HEK293T (cell line): Measurements from ENCODE around the gene ADGRG1.
"Not testable (repeated sequence)": the region's sequence is repeated elsewhere in the genome, so short reads cannot be mapped to it uniquely, and the experiment has no call there.

Experiments
- CTCF ChIA-PET: fragments of 350-600 bp; formaldehyde crosslinking; extraction: SDS; loops from one replicate; lab custom pipeline; 2021; ENCODE audit warnings: antibody characterized with exemption, inconsistent platforms; lab: Yijun Ruan, JAX
- POLR2A ChIA-PET: fragments of 350-600 bp; formaldehyde crosslinking; extraction: SDS; loops from one replicate; lab custom pipeline; 2020; ENCODE audit warnings: antibody characterized with exemption, inconsistent platforms; lab: Yijun Ruan, JAX
- DNase-seq: peaks from one replicate; pipeline ENCODE4 v3.0.0; 2012; ENCODE audit warnings: mixed read lengths; ENCODE audit errors: extremely low spot score
- ARNT ChIP-seq: fragments of 450-650 bp; IDR thresholded peaks from 2 replicates; pipeline ENCODE4 v1.6.1; 2017; ENCODE audit warnings: mild to moderate bottlenecking
- BHLHE40 ChIP-seq: fragments of 450-650 bp; IDR thresholded peaks from 2 replicates; pipeline ENCODE4 v1.6.1; 2016; ENCODE audit warnings: mild to moderate bottlenecking, moderate library complexity, borderline replicate concordance
- CTBP1 ChIP-seq: fragments of 450-650 bp; IDR thresholded peaks from 2 replicates; pipeline ENCODE4 v1.6.1; 2016; ENCODE audit warnings: borderline replicate concordance
- ELF4 ChIP-seq: fragments of 450-650 bp; IDR thresholded peaks from 2 replicates; pipeline ENCODE4 v1.6.1; 2017; ENCODE audit warnings: antibody characterized with exemption
- FOXA1 ChIP-seq: fragments of 450-650 bp; IDR thresholded peaks from 2 replicates; pipeline ENCODE4 v1.6.1; 2016; ENCODE audit warnings: mild to moderate bottlenecking
- FOXK2 ChIP-seq: fragments of 450-650 bp; IDR thresholded peaks from 2 replicates; pipeline ENCODE4 v1.6.1; 2016; ENCODE audit warnings: mild to moderate bottlenecking
- FOXM1 ChIP-seq: fragments of 450-650 bp; IDR thresholded peaks from 2 replicates; pipeline ENCODE4 v1.6.1; 2017; ENCODE audit warnings: mild to moderate bottlenecking, borderline replicate concordance
- HDGF ChIP-seq: fragments of 450-650 bp; IDR thresholded peaks from 2 replicates; pipeline ENCODE4 v1.6.1; 2017; ENCODE audit warnings: antibody characterized with exemption, borderline replicate concordance
- L3MBTL2 ChIP-seq: fragments of 450-650 bp; conservative IDR thresholded peaks from 2 replicates; pipeline ENCODE4 v1.6.1; 2016; ENCODE audit warnings: mild to moderate bottlenecking
- LEF1 ChIP-seq: fragments of 450-650 bp; IDR thresholded peaks from 2 replicates; pipeline ENCODE4 v1.6.1; 2017; ENCODE audit warnings: mild to moderate bottlenecking, borderline replicate concordance
- NFRKB ChIP-seq: fragments of 450-650 bp; IDR thresholded peaks from 2 replicates; pipeline ENCODE4 v1.6.1; 2016; ENCODE audit warnings: mild to moderate bottlenecking, moderate library complexity
- PKNOX1 ChIP-seq: fragments of 450-650 bp; IDR thresholded peaks from 2 replicates; pipeline ENCODE4 v1.6.1; 2016
- SP1 ChIP-seq: fragments of 450-650 bp; IDR thresholded peaks from 2 replicates; pipeline ENCODE4 v1.6.1; 2017
- SUZ12 ChIP-seq: fragments of 450-650 bp; IDR thresholded peaks from 2 replicates; pipeline ENCODE4 v1.6.1; 2016; ENCODE audit warnings: mild to moderate bottlenecking
- TARDBP ChIP-seq: fragments of 450-650 bp; IDR thresholded peaks from 2 replicates; pipeline ENCODE4 v1.6.1; 2016
- ZNF384 ChIP-seq: fragments of 450-650 bp; IDR thresholded peaks from 2 replicates; pipeline ENCODE4 v1.6.1; 2016

ADGRG1 gene

GRCh38 chr16:57667048-57667525, 38.7 kb downstream of the ADGRG1 start:
- ChIA-PET CTCF (interaction anchor here (0.9 kb wide), 1 partner anchor 74 kb away, joined by 3 read pairs; no protein-coding TSS in a partner anchor), POLR2A (interaction anchor here (0.7 kb wide), 1 partner anchor 68 kb away, joined by 4 read pairs; no protein-coding TSS in a partner anchor)
- no peak for DNase-seq
- no peak for TF ChIP-seq TARDBP
- no peak for TF ChIP-seq SUZ12
- no peak for TF ChIP-seq SP1
- no peak for TF ChIP-seq L3MBTL2
- no peak for TF ChIP-seq FOXM1
- TF ChIP-seq ZNF384 = no peak
- no peak for TF ChIP-seq NFRKB
- TF ChIP-seq PKNOX1 = no peak
- TF ChIP-seq FOXA1 = no peak
- TF ChIP-seq LEF1 = no peak
- TF ChIP-seq FOXK2 = no peak
- TF ChIP-seq BHLHE40 = no peak
- TF ChIP-seq ELF4 = no peak
- TF ChIP-seq HDGF = no peak
- TF ChIP-seq CTBP1 = no peak
- TF ChIP-seq ARNT = no peak

GRCh38 chr16:57667526-57668262, 39.3 kb downstream of the ADGRG1 start:
- ChIA-PET POLR2A (interaction anchor here (0.7 kb wide), 1 partner anchor 67 kb away, joined by 4 read pairs; no protein-coding TSS in a partner anchor), CTCF (interaction anchor here (0.9 to 1.2 kb wide), 2 partner anchors 69 to 75 kb away, joined by 3 read pairs; no protein-coding TSS in a partner anchor)
- no peak for TF ChIP-seq NFRKB
- TF ChIP-seq HDGF = no peak
- TF ChIP-seq ARNT = no peak
- no peak for TF ChIP-seq CTBP1
- no peak for TF ChIP-seq ZNF384
- TF ChIP-seq BHLHE40 = no peak
- no peak for DNase-seq

GRCh38 chr16:57668263-57668571, 39.8 kb downstream of the ADGRG1 start, which contains the start of gene ADGRG3:
ADGRG3 (plus strand) TSS chr16:57668306; CDS start chr16:57668348, 42 bp downstream.
- CTCF ChIA-PET = interaction anchor here (1.2 kb wide), 1 partner anchor 68 kb away, joined by 3 read pairs; no protein-coding TSS in a partner anchor
- no peak for TF ChIP-seq ELF4
- no peak for TF ChIP-seq L3MBTL2
- no peak for TF ChIP-seq CTBP1
- no peak for TF ChIP-seq TARDBP
- no peak for TF ChIP-seq LEF1
- no peak for TF ChIP-seq FOXM1
- TF ChIP-seq SP1 = no peak
- no peak for TF ChIP-seq HDGF
- TF ChIP-seq FOXA1 = no peak
- TF ChIP-seq ZNF384 = no peak
- no peak for DNase-seq
- POLR2A ChIA-PET = no interaction called here

- POLR2A ChIA-PET = no interaction called here
- no peak for DNase-seq
- TF ChIP-seq BHLHE40 = no peak
- TF ChIP-seq ELF4 = no peak
- no peak for TF ChIP-seq FOXK2
- TF ChIP-seq ZNF384 = no peak
- no peak for TF ChIP-seq HDGF
- TF ChIP-seq FOXM1 = no peak
- TF ChIP-seq NFRKB = no peak
- no peak for TF ChIP-seq SP1
- TF ChIP-seq L3MBTL2 = no peak
- TF ChIP-seq SUZ12 = no peak
- no peak for TF ChIP-seq ARNT
- TF ChIP-seq LEF1 = no peak
- no peak for TF ChIP-seq CTBP1
- CTCF ChIA-PET = interaction anchor here (1.2 kb wide), 1 partner anchor 67 kb away, joined by 3 read pairs; no protein-coding TSS in a partner anchor
Measured at GRCh38 chr16:57668630-57669475, 40.4 kb downstream of the ADGRG1 start.

- CTCF ChIA-PET = no interaction called here
- TF ChIP-seq HDGF (no peak), CTBP1 (no peak), NFRKB (no peak), ZNF384 (no peak), L3MBTL2 (no peak), FOXK2 (no peak), BHLHE40 (no peak), FOXM1 (no peak), FOXA1 (no peak)
- DNase-seq = no peak
- POLR2A ChIA-PET = no interaction called here
Measured at GRCh38 chr16:57669476-57670162, 41.2 kb downstream of the ADGRG1 start.

- ChIA-PET CTCF (no interaction called here), POLR2A (no interaction called here)
- no peak for TF ChIP-seq TARDBP
- no peak for TF ChIP-seq FOXM1
- TF ChIP-seq SP1 = no peak
- no peak for TF ChIP-seq PKNOX1
- TF ChIP-seq SUZ12 = no peak
- TF ChIP-seq L3MBTL2 = no peak
- TF ChIP-seq LEF1 = no peak
- no peak for DNase-seq
Measured at GRCh38 chr16:57670196-57670595, 41.8 kb downstream of the ADGRG1 start.

GRCh38 chr16:57671451-57671850, 43.0 kb downstream of the ADGRG1 start:
- DNase-seq, CTCF ChIA-PET: not testable (repeated sequence)
- POLR2A ChIA-PET = interaction anchor here (1.6 kb wide), 1 partner anchor 64 kb away, joined by 5 read pairs; no protein-coding TSS in a partner anchor
